NCI-H2029 (cell line): Measurements from ENCODE around the gene RNF212B.
"Not testable (repeated sequence)": the region's sequence is repeated elsewhere in the genome, so short reads cannot be mapped to it uniquely, and the experiment has no call there.

Experiments
- DNase-seq: peaks from one replicate; lab custom pipeline; 2025; lab: John Stamatoyannopoulos, UW

The RNF212B gene

GRCh38 chr14:23237772-23238594, at the start of gene RNF212B:
Gene RNF212B, plus strand, starts transcription at chr14:23237936. Its CDS starts 2,410 bp downstream, at chr14:23240346.
- peak; percentile 100 for DNase-seq

GRCh38 chr14:23193432-23193831, 44.3 kb upstream of the RNF212B start:
- no peak for DNase-seq

DNA sequence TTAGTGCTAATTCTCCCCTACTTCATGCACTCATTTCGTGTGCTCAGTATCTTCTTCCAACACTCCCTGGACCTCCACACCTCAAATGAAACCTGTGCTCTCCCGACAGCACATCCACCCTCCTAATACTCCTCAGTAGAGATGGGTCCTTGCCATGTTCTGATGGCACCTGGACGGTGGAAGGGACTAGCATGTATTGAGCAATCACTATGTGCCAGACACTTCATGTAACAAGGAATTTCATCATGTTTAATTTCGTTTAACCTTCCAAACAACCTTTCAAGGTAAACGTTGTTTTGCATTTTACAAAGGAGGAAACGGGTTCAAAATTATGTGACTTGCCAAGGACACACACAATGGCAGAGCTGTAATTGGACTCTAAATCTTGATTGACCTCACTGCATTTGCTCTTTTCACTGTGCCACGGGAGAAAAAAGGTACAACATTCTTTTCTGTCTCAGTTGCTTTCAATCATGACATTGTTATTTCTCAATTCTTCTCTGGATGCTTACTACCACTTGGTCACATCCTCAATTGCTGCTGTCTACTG, 42.1 kb upstream of the RNF212B start:
- peak; percentile 90 for DNase-seq

DNA sequence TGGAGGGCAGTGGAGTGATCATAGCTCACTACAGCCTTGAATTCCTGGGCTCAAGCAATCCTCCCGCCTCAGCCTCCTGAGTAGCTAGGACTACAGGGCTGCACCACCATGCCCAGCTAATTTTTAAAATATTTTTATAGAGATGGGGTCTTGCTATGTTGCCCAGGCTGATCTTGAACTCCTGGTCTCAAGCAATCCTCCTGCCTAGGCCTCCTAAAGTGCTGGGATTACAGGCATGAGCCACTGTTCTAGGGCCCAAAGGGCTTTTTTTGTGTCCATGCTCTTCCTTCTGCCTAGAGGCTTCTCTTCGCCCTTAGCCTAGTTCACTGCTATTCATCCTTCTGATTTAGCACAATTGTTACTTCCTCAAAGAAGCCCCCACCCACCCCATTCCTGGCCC, 41.2 kb upstream of the RNF212B start:
- DNase-seq: not testable (repeated sequence)

GRCh38 chr14:23199141-23199540, 38.6 kb upstream of the RNF212B start:
- not testable (repeated sequence) for DNase-seq

DNA sequence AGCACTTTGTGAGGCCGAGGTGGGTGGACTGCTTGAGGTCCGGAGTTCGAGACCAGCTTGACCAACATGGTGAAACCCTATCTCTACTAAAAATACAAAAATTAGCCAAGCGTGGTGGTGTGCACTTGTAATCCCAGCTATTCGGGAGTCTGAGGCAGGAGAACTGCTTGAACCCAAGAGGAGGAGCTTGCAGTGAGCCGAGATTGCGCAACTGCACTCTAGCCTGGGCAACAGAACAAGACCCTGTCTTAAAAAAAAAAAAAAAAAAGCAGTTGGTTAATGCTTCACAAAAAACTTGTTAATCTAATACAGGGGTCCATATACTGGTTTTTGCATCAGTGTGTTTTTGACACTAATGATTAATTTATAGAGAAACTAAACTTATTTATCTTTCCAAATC, 35.7 kb upstream of the RNF212B start:
- DNase-seq: no peak

DNA sequence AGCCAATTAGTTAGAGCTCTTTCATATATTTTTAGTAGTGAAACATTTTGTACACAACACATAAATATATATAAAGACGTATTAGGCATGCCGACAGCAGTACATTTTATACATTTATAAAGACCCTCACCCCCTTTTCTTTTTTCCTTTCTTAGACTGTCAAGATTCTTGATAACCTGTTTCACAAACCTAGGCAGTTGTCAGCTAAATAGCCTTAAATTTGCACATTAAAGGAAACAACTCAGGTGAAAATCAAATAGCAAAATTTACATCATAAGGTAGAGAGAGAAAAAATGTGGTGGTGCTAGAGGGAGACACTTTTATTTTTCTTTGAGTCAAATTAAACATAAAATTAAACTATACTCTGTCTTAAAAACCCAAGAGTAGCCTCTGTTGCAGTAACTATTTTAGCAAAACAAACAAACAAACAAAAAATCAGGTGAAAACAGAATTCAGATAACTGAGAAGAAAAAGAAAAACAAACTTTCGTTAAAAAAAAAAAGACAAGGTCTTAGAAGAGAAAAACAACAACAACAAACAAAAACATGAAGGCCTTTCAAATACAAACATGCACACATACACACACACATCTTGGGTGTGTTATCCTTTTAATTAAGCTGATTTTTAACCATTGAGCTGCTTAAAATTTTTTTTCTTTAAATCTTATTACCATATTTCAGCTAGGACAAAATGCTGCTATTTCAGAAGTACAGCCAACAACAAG, 31.2 kb upstream of the RNF212B start:
- DNase-seq: no peak

GRCh38 chr14:23207146-23207540, 30.6 kb upstream of the RNF212B start:
- no peak for DNase-seq

DNA sequence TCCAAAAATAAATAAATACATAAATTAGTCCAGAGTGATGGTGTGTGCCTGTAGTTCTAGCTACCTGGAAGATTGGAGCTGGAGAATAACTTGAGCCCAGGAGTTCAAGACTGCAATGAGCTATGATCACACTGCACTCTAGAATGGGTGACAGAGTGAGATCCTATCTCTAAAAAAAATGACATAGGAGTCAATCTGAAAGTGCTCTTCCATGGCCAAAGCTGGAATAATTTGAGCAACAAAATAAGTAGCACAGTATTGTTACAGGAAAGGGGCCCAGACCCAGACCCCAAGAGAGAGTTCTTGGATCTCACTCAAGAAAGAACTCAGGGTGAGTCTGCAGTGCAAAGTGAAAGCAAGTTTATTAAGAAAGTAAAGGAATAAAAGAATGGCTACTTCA, 29.4 kb upstream of the RNF212B start:
- DNase-seq: no peak

DNA sequence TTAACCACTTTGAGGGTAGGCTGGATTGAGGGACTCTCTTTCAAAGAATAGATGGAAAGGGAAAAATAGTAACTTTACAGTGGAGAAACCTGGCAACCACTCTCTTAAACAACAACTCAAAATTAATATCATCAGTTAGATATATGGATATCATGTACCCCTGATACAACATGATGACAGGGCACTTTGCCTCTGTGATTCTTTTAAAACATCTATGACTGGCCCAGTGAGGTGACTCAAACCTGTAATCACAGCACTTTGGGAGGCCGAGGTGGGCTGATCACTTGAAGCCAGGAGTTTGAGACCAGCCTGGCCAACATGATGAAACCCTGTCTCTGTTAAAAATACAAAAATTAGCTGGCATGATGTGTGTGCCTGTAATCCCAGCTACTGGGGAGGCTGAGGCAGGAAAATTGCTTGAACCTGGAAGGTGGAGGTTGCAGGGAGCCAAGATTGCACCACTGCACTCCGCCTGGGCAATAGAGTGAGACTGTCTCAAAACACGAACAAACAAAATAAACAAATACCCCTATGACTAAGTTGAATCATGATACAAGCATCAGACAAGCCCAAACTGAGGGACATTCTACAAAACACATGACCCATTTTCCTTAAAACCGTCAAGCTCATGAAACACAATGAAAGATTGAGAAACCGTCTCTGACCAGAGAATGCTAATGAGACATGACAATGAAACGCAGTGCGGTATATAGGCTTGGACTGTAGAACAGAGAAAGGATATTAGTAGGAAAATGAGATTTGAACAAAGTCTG, 27.9 kb upstream of the RNF212B start:
- DNase-seq: no peak

- DNase-seq: no peak
Measured at GRCh38 chr14:23215421-23215820, 22.3 kb upstream of the RNF212B start.

DNA sequence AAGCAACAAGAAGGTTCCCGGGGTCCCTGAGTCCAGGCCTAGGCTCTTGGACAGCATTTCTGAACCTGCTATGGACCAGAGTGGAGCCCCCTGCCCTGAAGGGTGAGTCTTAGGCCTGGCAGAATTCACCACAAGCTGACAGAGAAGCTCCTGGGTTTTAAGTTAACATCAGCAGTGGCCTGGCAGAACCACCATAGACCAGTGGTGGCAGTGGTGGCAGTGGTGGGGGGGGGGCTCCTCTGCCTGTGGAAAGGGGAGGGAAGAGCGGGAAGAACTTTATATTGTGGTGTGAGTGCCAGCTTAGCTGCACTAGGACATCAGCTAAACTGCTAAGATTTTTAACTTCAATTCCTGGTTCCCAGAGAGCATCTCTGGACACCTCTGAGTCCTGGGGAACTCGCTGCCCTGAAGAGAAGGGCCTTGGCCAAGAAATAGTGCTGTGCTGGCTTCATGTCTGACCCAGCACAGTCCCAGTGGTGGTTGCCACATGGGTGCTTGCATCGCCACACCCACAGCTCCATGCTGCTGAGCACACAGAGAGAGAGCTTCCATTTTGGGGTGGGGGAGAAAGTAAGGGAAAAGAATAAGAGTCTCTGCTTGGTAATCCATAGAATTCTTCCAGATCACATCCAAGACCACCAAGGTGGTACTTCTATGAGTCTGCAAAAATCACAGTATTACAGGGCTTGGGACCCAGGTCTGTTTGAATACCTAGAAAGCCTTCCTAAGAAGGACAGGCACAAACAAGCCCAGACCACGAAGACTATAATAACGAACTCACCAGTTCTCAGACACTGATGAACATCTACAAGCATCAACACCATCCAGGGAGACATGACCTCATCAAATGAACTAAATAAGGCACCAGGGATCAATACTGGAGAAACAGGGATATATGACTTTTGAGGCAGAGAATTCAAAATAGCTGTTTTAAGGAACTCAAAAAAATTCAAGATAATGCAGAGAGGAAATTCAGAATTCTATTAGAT, 20.4 kb upstream of the RNF212B start:
- no peak for DNase-seq

DNA sequence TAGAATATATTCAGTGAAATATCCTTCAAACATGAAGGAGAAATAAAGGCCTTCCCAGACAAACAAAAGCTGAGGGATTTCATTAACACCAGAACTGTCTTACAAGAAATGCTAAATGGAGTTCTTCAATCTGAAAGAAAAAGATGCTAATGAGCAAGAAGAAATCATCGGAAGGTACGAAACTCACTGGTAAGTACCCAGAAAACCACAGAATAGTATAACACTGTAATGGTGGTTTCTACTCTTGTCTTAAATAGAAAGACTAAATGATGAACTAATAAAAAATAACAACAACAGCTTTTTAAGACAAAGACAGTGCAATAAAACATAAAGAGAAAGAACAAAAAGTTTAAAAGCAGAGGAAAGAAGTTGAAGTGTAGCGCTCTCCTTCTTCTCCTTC, 18.7 kb upstream of the RNF212B start:
- no peak for DNase-seq

GRCh38 chr14:23224958-23225357, 12.8 kb upstream of the RNF212B start:
- DNase-seq: not testable (repeated sequence)

GRCh38 chr14:23227566-23227965, 10.2 kb upstream of the RNF212B start:
- no peak for DNase-seq

- no peak for DNase-seq
Measured at GRCh38 chr14:23228812-23229211, 8.9 kb upstream of the RNF212B start.

- DNase-seq: not testable (repeated sequence)
Measured at GRCh38 chr14:23232241-23232808, 5.4 kb upstream of the RNF212B start.

DNA sequence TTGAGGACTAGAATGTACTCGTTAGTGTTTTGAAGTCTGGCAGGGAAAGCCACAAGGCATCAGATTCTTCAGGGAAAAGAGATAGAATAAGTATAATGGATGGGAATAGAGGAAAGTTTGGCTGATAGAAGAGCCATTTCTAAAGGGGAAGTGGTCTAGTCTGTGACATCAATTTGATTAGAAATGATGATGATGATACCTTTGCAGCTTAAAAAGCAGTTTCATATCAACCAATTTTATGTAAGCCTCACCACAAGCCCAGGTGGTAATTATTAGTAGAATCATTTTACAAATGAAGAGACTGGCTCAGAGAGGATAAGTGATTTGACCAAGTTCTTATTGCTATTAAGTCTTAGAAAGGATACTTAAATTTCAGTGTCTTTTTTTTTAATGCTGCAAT, 2.9 kb downstream of the RNF212B start:
- DNase-seq: no peak

GRCh38 chr14:23241061-23241715, 3.5 kb downstream of the RNF212B start:
- not testable (repeated sequence) for DNase-seq

- no peak for DNase-seq
Measured at GRCh38 chr14:23242076-23242475, 4.3 kb downstream of the RNF212B start.
